Measurements from ENCODE around the gene C11orf54. TPM values are rescaled to one million over a fixed set of nuclear protein-coding genes. Genes with fewer than 3 reads are reported as not detected.

Gene C11orf54
- total RNA-seq, 1 experiment from 2014 or later = 18.0 TPM

- Mint-ChIP-seq H3K36me3 (ENCODE audit: insufficient read depth in 1 of 3, low read depth in 3 of 3) (peaks cover 26 to 85% (median 79%) of the 10 kb centered on the region in 3 experiments), H3K27ac (no peak overlapping the region; a peak in 1 of 7 replicates), H3K4me3 (no peak overlapping the region), H3K9me3 (no peaks in the 10 kb centered on the region), H3K27me3 (ENCODE audit: low read depth) (no peaks in the 10 kb centered on the region), H3K4me1 (no peaks in the 10 kb centered on the region)
- no peak overlapping the region for H3T11ph ChIP-seq (ENCODE audit: low read length)
- no peak overlapping the region for H3K18ac ChIP-seq (ENCODE audit: insufficient read length, low read depth, low read length)
- H2BK5ac ChIP-seq (ENCODE audit: insufficient read length, low read length) = no peak overlapping the region
- H2AFZ ChIP-seq (ENCODE audit: low read length) = no peak overlapping the region
- H3K23ac ChIP-seq (ENCODE audit: insufficient read length, low read depth, low read length) = no peak overlapping the region
- no peaks in the 10 kb centered on the region for H3K9me3 ChIP-seq (ENCODE audit: control insufficient read depth, low read depth, low read length)
- WGBS (ENCODE audit: extremely low coverage, insufficient read length, low lambda C conversion rate) = no CpG with 5 or more reads among the region's 2 CpGs
- H4K20me1 ChIP-seq (ENCODE audit: control insufficient read depth, insufficient read depth, insufficient read length) = no peaks in the 10 kb centered on the region
- no peaks in the 10 kb centered on the region for H3K23me2 ChIP-seq (ENCODE audit: insufficient read length, low read depth, low read length, poor library complexity, severe bottlenecking)
- H2BK15ac ChIP-seq (ENCODE audit: low read depth, low read length) = no peak overlapping the region
- 0 out of 2 replicates have a peak, but pooled peaks cover 2% of the 10 kb centered on the region for H3K79me2 ChIP-seq (ENCODE audit: insufficient read depth, low read length)
- no peak for DNase-seq
- no peak overlapping the region for H2BK12ac ChIP-seq (ENCODE audit: insufficient read length, low read depth, low read length)
- no peak overlapping the region for H3K14ac ChIP-seq (ENCODE audit: insufficient read depth, low read length)
- H3K56ac ChIP-seq (ENCODE audit: insufficient read length, low read depth, low read length) = no peak overlapping the region
- no peak overlapping the region for H4K5ac ChIP-seq (ENCODE audit: insufficient read length, low read depth, low read length)
- H4K91ac ChIP-seq (ENCODE audit: insufficient read length, low read depth, low read length) = no peak overlapping the region
- H2AK5ac ChIP-seq (ENCODE audit: insufficient read length, low read length) = no peak overlapping the region
- no peaks in the 10 kb centered on the region for H3K4me1 ChIP-seq (ENCODE audit: insufficient read depth, low read length)
- H3K4me2 ChIP-seq (ENCODE audit: insufficient read depth, insufficient read length, low read length) = no peak overlapping the region
- H3K9ac ChIP-seq (ENCODE audit: extremely low read depth, insufficient read length, low read length) = no peak overlapping the region
- TF ChIP-seq, protein P1, sequence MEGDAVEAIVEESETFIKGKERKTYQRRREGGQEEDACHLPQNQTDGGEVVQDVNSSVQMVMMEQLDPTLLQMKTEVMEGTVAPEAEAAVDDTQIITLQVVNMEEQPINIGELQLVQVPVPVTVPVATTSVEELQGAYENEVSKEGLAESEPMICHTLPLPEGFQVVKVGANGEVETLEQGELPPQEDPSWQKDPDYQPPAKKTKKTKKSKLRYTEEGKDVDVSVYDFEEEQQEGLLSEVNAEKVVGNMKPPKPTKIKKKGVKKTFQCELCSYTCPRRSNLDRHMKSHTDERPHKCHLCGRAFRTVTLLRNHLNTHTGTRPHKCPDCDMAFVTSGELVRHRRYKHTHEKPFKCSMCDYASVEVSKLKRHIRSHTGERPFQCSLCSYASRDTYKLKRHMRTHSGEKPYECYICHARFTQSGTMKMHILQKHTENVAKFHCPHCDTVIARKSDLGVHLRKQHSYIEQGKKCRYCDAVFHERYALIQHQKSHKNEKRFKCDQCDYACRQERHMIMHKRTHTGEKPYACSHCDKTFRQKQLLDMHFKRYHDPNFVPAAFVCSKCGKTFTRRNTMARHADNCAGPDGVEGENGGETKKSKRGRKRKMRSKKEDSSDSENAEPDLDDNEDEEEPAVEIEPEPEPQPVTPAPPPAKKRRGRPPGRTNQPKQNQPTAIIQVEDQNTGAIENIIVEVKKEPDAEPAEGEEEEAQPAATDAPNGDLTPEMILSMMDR (conservative IDR thresholded peaks at IDR 0.05) = no peak
- H3K27me3 ChIP-seq (ENCODE audit: insufficient read depth, low read length) = no peaks in the 10 kb centered on the region
- no peak overlapping the region for H2BK120ac ChIP-seq (ENCODE audit: low read depth, low read length, poor library complexity, severe bottlenecking)
- no peak overlapping the region for H4K8ac ChIP-seq (replicated peaks; ENCODE audit: insufficient read length, low read depth, low read length)
- H2BK20ac ChIP-seq (ENCODE audit: low read depth, low read length, poor library complexity, severe bottlenecking) = no peak overlapping the region
- no peak overlapping the region for H3K27ac ChIP-seq (ENCODE audit: insufficient read length, low read depth, low read length)
- no peak overlapping the region for H3K4ac ChIP-seq (ENCODE audit: low read depth, low read length)
- peaks cover 3% of the 10 kb centered on the region for H3K79me1 ChIP-seq (ENCODE audit: insufficient read depth, low read depth, low read length, poor library complexity, severe bottlenecking)
Observed at GRCh38 chr11:93804879-93805278, 63.4 kb downstream of the C11orf54 start.
